HG03175 (cell line): ENCODE data around the gene CLDN6.

Experiments
- ATAC-seq: cut with Tn5 transposase; IDR thresholded peaks from one replicate; pipeline ENCODE4 v1.9.1; 2021; ENCODE audit warnings: mild to moderate bottlenecking, moderate library complexity; ENCODE audit not compliant: unreplicated experiment

CLDN6 gene

DNA sequence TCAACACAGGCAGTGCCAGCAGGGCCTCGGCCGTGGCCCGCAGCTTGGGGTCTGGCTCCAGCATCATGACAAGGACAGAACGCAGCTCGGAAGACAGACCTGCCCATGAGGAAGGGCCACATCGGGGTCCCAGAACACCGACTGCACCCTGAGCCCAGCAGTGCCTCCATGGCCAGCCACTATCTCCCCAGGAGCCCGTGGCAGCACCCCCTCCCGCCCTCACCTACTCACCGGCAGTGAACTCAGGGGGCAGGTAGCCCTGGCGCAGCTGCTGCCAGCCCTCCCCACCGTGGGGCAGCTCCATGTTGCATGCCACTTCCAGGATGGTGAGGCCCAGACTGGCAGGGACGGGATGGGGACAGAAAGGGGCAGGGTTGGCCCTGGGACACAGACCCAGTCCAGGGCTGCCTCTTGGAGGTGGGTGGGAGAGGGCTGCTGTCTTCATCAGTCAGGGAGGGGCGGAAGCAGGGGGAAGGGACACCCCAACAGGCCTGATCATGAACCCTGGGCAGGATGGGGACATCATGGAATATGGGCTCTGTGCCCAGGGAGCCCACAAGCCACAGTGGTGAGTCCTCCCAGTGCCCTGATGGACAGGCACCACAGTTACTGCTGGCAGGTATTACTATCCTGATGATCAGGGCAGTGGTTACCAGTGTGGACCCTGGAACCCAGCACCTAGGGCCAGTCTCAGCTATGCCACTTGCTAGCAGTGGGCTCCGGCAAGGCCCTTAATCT is 43.5 kb downstream of the CLDN6 start:
- no peak for ATAC-seq

DNA sequence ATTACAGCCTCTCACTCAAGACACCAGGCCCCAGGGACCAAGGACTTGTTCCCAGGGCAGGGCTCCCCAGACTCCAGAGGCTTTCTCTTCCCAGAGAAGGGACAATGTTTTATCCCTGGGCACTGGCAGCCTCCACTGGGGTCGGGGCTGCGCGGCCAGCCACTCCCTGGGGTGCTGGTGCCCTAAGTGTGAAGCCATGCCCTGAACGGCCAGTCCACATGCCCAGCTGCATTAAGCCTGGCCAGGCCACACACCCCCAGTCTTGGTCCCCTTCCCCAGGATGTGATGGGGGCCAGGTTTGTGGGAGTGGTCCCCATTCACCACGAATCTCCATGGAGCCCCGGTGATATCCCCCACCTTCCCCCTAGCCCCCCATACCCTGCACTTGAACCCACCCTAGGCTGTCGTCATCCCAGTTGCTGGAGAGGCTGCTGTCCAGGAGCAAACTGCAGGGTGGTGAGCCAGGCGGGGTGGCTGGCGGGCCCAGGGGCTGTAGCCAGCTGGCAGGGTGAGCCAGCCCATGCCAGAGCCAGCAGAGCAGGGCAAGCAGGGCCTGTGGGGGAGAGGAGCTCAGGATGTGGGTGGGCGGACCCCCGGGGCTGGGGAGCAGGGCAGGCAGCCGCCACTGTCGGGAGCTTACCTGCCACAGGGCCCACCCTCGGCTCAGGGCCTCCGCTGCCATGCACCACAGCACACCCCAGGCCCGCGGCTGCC is 44.2 kb downstream of the CLDN6 start:
- ATAC-seq: no peak

DNA sequence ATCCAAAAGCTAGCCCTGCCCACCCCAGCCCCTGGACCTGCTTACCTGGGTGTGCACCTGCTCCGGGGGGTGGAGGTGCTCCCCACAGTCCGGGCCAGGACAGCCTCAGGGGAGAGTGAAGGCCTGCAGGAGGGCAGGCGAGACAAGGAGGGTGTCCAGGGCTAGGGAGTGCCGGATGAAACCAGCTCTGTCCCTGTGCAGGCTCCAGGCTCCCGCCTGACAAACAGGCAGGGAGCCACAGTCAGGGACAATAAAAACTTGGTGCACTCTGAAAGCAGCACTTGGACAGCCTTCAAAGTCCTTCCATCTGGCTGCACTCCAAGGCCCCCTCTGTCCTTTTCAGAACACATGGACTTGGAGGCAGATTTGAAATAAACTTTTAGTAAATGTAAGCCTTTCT is 44.9 kb downstream of the CLDN6 start:
- no peak for ATAC-seq

DNA sequence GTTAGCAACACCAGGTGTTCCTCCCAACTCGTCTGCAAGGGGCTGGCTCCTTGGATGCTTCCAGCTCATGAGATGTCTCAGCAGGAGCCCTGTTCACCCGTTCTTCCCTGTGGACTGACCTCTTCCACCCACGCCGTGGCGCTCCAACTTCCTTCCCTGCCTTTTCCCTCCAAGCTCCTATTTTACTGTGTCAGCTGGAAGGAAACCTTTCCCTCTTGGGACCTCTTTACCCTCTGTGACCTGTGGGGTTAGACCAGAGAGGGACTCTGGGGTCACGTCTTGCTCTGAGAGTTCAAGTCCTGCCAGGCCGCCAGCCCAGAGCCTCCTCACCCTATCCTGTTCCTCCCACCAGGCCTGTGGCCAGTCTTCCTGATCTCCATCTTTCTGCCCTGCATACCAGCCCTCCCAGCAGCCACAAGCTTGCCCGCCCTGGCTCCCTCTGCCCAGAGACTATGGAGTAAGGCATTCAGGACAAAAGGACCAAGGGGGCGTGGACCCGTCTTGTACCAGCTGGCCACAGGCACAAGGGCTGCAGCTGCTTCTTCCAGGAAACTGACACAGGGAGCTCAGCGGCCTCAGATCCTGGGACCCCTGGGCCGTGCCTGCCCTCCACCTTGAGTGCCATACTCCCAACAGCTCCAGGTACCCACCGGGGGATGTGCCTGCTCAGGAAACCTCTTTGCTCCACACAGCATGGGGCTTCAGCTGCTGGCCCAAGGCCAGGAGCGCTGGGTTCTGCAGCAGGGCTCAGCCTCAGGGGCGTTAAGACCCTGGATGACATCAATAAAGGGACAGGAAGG is 45.8 kb downstream of the CLDN6 start:
- no peak for ATAC-seq

DNA sequence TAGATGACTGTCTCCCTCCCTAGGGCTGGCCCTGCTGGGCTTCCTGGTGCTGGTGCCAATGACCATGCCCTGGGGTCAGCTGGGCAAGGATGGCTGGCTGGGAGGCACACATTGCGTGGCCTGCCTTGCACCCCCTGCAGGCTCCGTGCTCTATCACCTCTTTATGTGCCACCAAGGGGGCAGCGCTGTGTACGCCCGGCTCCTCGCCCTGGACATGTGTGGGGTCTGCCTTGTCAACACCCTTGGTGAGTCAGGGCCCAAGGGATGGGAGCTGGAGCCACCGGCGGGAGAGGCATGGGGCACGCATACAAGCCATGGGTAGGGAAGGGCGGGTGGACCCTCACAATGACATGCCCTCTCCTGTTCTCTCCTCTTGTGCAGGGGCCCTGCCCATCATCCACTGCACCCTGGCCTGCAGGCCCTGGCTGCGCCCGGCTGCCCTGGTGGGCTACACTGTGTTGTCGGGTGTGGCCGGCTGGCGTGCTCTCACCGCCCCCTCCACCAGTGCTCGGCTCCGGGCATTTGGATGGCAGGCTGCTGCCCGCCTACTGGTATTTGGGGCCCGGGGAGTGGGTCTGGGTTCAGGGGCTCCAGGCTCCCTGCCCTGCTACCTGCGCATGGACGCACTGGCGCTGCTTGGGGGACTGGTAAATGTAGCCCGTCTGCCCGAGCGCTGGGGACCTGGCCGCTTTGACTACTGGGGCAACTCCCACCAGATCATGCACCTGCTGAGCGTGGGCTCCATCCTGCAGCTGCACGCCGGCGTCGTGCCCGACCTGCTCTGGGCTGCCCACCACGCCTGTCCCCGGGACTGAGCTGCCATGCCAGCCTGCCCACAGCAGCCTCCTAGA is 46.6 kb downstream of the CLDN6 start:
- no peak for ATAC-seq

DNA sequence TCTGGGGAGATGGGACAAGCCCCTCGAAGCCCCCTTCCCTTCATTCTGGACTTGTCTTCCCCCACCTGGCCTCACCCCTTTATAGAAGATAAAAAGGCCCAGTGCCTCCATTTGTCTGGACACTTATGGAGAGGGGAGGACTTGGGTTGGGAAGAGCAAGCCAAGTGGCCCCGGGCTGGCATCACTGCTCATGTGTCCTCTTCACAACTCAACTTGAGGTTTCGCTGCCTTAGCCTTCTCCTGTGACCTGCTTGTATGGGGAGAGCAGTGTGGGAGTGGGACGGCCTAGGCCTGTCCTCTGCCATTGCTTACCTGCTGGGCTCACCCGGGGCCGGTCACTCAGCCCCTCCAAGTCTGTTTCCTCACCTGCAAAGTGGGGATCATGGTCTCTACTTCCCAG is 47.4 kb downstream of the CLDN6 start:
- ATAC-seq: no peak

DNA sequence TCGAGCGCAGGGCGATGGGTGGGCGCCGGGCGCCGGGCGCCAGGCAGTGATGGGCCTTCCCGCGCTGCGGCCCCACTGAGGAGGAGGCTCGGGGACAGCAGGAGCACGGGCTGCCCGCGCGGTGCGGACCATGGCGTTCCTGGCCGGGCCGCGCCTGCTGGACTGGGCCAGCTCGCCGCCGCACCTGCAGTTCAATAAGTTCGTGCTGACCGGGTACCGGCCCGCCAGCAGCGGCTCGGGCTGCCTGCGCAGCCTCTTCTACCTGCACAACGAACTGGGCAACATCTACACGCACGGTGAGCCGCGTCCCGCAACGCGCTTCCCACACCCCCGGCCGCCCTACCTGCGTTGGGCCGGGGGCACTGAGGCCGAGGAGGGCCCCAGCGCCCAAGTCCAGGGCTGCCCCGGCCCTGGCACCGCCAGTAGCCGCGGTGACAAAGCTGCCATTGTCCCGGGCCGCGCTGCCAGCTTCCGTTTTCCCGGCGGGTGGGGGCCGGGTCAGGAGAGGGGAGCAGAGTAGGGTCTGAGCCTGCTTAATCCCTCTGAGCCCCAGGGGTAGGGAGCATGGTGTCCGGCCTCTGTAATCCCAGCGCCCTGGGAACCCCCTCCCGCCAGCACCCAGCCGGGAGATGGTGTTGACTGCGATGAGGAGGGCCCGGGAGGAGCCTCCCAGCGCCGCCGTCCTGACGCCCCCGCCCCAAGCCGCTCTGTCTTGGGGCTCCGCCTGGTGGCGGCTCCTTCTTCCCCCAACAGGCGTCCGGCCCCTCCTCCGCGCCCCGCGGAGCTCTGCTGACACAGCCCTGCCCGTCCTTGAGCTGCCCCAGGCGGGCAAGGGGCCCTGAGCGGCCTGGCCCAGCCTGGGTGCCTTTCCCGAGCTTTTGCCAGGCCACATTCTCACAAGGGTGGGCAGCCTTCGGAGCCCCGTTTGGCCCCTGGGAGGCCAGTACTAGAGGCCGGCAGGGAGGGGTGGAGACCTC is 48.1 kb downstream of the CLDN6 start:
- peak; percentile 37 for ATAC-seq

DNA sequence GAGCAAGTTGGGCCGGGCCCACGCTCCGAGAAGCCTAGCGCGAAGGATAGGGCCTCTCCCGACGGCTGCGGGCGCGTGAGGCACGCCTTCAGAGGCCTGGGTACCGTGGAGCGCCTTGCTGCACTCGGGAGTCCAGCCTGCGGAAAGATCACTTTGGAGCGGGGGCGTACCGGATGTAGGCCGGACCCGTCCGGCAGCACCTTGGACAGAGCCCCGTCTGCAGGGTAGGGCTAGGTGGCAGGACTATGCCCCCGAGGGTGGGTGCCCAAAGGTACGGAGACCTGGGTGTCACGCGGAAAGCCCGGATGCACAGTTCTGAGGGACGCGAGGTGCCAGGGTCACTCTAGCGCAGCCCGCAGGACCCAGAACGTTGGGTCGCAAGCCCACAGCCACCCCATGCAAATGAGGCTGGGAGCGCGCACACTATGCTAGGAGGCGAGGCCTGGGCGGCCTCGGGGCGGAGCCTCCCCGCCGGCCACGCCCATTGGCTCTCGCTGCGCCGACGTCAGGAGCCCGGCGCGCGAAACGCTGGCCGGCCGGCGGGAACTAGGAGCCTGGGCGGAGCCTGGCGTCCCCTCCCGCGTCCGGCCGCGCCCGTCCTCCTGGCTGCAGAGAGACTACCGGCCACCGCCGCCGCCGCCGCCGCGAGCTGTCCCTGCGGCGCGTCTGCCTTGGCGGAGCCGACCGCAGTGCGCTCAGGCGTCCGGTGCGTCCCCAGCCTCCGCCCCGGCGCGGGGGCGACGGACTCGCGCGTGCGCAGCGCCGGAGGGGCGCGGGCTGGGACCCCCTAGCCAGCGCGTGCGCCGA is 49.0 kb downstream of the CLDN6 start, which contains the start of gene PAQR4:
Gene PAQR4, plus strand, starts transcription at position 611 of the 807 bp plus-strand sequence. CDS start 327 bp downstream, outside the sequence.
- peak; percentile 74 for ATAC-seq

DNA sequence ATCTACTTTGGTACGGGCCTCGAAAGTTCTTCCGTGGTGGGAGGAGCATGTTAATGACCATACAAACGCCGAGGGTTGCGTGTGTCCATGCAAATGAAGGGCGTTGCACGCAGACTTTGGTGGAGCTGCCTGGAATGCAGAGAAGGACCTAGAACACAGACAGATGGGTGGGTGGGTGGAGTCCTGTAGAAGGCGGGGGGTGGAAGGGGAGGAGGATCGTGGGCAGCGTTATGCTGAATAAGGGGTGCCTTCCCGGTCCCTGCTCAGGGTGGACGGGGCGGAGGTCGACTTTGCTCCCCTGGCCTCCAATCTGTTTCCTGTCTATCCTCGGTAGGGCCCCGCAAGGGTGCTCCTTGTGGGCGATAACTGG is 49.6 kb downstream of the CLDN6 start:
- no peak for ATAC-seq

DNA sequence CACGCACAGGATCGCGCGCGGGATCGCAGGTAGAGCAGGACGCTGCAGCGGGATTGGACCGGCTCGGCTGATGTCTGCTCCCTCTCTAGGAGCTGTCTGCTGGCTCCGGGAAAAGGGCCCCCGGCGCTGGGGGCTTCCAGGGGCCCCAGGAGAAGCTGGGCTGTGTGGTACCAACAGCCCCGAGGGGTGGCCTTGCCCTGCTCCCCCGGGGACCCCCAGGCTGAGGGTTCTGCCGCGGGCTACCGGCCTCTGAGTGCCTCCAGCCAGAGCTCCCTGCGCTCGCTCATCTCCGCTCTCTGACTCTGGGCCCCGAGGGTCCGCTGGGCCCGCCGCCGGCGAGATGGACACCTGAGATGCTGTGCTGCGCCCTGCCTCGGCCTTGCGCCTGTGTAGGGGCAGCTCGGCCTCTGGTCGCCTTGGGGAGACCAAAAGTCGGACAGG is 50.2 kb downstream of the CLDN6 start:
- ATAC-seq: no peak

DNA sequence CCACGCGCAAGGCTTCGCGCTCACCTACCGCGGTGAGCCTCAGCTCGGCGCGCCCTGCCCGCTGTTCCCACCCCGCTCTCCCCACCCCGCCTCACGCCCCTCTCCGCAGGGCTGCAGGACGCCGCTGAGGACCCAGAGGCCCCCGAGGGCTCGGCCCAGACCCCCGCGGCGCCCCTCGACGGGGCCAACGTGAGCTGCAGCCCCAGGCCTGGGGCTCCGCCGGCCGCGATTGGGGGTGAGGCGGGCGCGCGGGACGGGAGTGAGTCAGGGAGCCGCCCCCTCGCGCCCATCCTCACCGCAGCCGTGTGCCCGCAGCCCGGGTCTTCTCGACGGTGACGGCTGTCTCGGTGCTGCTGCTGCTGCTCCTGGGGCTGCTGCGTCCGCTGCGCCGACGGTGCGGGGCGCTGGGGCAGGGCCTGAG is 50.8 kb downstream of the CLDN6 start:
- ATAC-seq: no peak

DNA sequence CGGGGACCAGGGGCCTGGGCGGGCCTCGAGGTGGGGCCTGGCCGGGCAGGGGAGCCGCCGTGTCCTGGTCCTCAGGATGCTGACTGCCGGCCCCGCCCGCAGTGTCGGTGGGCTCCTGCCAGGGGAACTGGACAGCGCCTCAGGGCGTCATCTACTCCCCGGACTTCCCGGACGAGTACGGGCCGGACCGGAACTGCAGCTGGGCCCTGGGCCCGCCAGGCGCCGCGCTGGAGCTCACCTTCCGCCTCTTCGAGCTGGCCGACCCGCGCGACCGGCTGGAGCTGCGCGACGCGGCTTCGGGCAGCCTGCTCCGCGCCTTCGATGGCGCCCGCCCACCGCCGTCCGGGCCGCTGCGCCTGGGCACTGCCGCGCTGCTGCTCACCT is 51.2 kb downstream of the CLDN6 start:
- ATAC-seq: no peak

DNA sequence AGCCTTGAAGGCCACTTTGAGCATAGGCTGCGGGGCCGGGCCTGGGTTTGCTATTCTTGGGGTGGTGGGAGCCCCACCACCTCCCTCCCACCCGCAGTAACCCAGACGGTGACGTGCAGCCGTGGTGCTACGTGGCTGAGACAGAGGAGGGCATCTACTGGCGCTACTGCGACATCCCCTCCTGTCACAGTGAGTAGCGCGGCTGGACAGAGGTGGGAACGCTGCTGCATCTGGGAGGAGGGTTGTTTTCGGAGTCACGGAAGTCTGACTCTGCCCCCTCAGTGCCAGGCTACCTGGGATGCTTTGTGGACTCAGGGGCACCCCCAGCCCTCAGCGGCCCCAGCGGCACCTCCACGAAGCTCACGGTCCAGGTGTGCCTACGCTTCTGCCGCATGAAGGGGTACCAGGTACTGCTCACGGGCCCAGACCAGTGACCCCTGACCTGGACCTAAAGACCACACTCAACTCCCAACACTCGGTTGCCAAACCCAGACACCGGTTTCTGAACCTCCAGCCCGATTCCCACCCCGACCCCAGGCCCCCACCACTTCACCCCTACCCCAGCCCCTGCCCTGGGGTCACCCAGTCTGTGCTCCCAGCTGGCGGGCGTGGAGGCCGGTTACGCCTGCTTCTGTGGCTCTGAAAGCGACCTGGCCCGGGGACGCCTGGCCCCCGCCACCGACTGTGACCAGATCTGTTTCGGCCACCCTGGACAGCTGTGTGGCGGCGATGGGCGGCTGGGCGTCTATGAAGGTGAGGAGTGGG is 51.8 kb downstream of the CLDN6 start:
- ATAC-seq: no peak
